ENCODE results near the gene TACR1.

Gene TACR1

GRCh38 chr2:75142081-75142480 lies 57.2 kb downstream of the TACR1 start:
- DNase-seq = no peak

GRCh38 chr2:75140288-75140687 lies 59.0 kb downstream of the TACR1 start:
- no peak for DNase-seq

GRCh38 chr2:75139171-75139570 lies 60.1 kb downstream of the TACR1 start:
- no peak for DNase-seq

- no peak for DNase-seq
These were observed 60.8 kb downstream of the TACR1 start for GRCh38 chr2:75138528-75138927.

- DNase-seq = no peak
These were observed 63.4 kb downstream of the TACR1 start for GRCh38 chr2:75135776-75136400.

- DNase-seq = no peak
These were observed 64.5 kb downstream of the TACR1 start for GRCh38 chr2:75134860-75135259.

GRCh38 chr2:75133621-75134570 lies 65.4 kb downstream of the TACR1 start:
- peak; percentile 34 for DNase-seq

- DNase-seq = no peak
These were observed 69.1 kb downstream of the TACR1 start for GRCh38 chr2:75130171-75130570.

GRCh38 chr2:75123876-75124275 lies 75.4 kb downstream of the TACR1 start:
- DNase-seq = no peak

GRCh38 chr2:75113231-75113869 lies 86.0 kb downstream of the TACR1 start:
- DNase-seq = no peak

GRCh38 chr2:75108937-75109482 lies 90.3 kb downstream of the TACR1 start:
- DNase-seq = no peak

- no peak for DNase-seq
These were observed 97.3 kb downstream of the TACR1 start for GRCh38 chr2:75102011-75102410.

- DNase-seq = peak; percentile 24
These were observed 98.5 kb downstream of the TACR1 start for GRCh38 chr2:75100801-75101151.

GRCh38 chr2:75100011-75100800 lies 99.1 kb downstream of the TACR1 start:
- DNase-seq = peak; percentile 82

GRCh38 chr2:75099521-75099922 lies 99.8 kb downstream of the TACR1 start:
- DNase-seq = no peak

- peak; percentile 36 for DNase-seq
These were observed 100.5 kb downstream of the TACR1 start for GRCh38 chr2:75098856-75099255.

- no peak for DNase-seq
These were observed 101.5 kb downstream of the TACR1 start for GRCh38 chr2:75097831-75098230.

- no peak for DNase-seq
These were observed 104.9 kb downstream of the TACR1 start for GRCh38 chr2:75094405-75094804.

- DNase-seq = no peak
These were observed 108.4 kb downstream of the TACR1 start for GRCh38 chr2:75090770-75091515.

GRCh38 chr2:75089471-75089870 lies 109.8 kb downstream of the TACR1 start:
- no peak for DNase-seq

- no peak for DNase-seq
These were observed 110.5 kb downstream of the TACR1 start for GRCh38 chr2:75088791-75089190.

GRCh38 chr2:75087736-75088135 lies 111.6 kb downstream of the TACR1 start:
- peak; percentile 16 for DNase-seq
